HEK293 (cell line): ENCODE data around the gene BUD23.
A peak's percentile ranks its signal among the peaks of the same experiment; 100 is the strongest.

Experiments
- ATF2 ChIP-seq: fragments of 450-650 bp; formaldehyde crosslinking; IDR thresholded peaks from 2 replicates; pipeline ENCODE4 v1.5.1; 2016; ENCODE audit warnings: missing biosample characterization, missing genetic modification characterization, low read depth
- HIC1 ChIP-seq: fragments of 450-650 bp; formaldehyde crosslinking; IDR thresholded peaks from 2 replicates; pipeline ENCODE4 v1.5.1; 2016; ENCODE audit warnings: missing biosample characterization, missing genetic modification characterization
- HOXC10 ChIP-seq: sonication (generic); formaldehyde crosslinking; IDR thresholded peaks from 2 replicates; pipeline ENCODE4 v1.8.1; 2023; ENCODE audit warnings: mild to moderate bottlenecking, missing genetic modification reagents
- KLF1 ChIP-seq: fragments of 450-650 bp; formaldehyde crosslinking; IDR thresholded peaks from 2 replicates; pipeline ENCODE4 v1.5.1; 2016; ENCODE audit warnings: missing biosample characterization, missing genetic modification characterization
- KLF9 ChIP-seq: fragments of 450-650 bp; formaldehyde crosslinking; IDR thresholded peaks from 2 replicates; pipeline ENCODE4 v1.5.1; 2016; ENCODE audit warnings: missing biosample characterization, missing genetic modification characterization, low read depth
- MYNN ChIP-seq: fragments of 450-650 bp; formaldehyde crosslinking; IDR thresholded peaks from 2 replicates; pipeline ENCODE4 v1.5.1; 2016; ENCODE audit warnings: missing biosample characterization, missing genetic modification characterization, borderline replicate concordance
- OVOL3 ChIP-seq: fragments of 450-650 bp; formaldehyde crosslinking; IDR thresholded peaks from 2 replicates; pipeline ENCODE4 v1.5.1; 2016; ENCODE audit warnings: missing biosample characterization, missing genetic modification characterization
- PATZ1 ChIP-seq: fragments of 450-650 bp; formaldehyde crosslinking; IDR thresholded peaks from 2 replicates; pipeline ENCODE4 v1.5.1; 2016; ENCODE audit warnings: missing biosample characterization, missing genetic modification characterization
- RBAK ChIP-seq: fragments of 450-650 bp; formaldehyde crosslinking; IDR thresholded peaks from 2 replicates; pipeline ENCODE4 v1.5.1; 2016; ENCODE audit warnings: missing biosample characterization, missing genetic modification characterization
- SP2 ChIP-seq: fragments of 450-650 bp; formaldehyde crosslinking; IDR thresholded peaks from 2 replicates; pipeline ENCODE4 v1.5.1; 2016; ENCODE audit warnings: missing biosample characterization, missing genetic modification characterization
- TRIM28 ChIP-seq: IDR thresholded peaks from 2 replicates; pipeline ENCODE4 v1.6.1; 2011; ENCODE audit warnings: low read length, control low read depth, borderline replicate concordance
- ZBTB44 ChIP-seq: fragments of 450-650 bp; IDR thresholded peaks from 2 replicates; pipeline ENCODE4 v1.5.1; 2018; ENCODE audit warnings: missing biosample characterization, mild to moderate bottlenecking, missing genetic modification characterization
- ZFHX2 ChIP-seq: fragments of 450-650 bp; formaldehyde crosslinking; conservative IDR thresholded peaks from 2 replicates; pipeline ENCODE4 v1.5.1; 2016; ENCODE audit warnings: missing biosample characterization, missing genetic modification characterization
- ZNF157 ChIP-seq: fragments of 450-650 bp; formaldehyde crosslinking; IDR thresholded peaks from 2 replicates; pipeline ENCODE4 v1.5.1; 2016; ENCODE audit warnings: missing biosample characterization, missing genetic modification characterization
- ZNF202 ChIP-seq: fragments of 450-650 bp; formaldehyde crosslinking; IDR thresholded peaks from 2 replicates; pipeline ENCODE4 v1.5.1; 2016; ENCODE audit warnings: missing biosample characterization, missing genetic modification characterization, borderline replicate concordance
- ZNF239 ChIP-seq: fragments of 450-650 bp; formaldehyde crosslinking; IDR thresholded peaks from 2 replicates; pipeline ENCODE4 v1.5.1; 2016; ENCODE audit warnings: missing biosample characterization, missing genetic modification characterization
- ZNF26 ChIP-seq: fragments of 450-650 bp; formaldehyde crosslinking; IDR thresholded peaks from 2 replicates; pipeline ENCODE4 v1.5.1; 2016; ENCODE audit warnings: missing biosample characterization, missing genetic modification characterization
- ZNF350 ChIP-seq: fragments of 450-650 bp; formaldehyde crosslinking; IDR thresholded peaks from 2 replicates; pipeline ENCODE4 v1.5.0; 2017; ENCODE audit warnings: missing biosample characterization, mild to moderate bottlenecking, missing genetic modification characterization
- ZNF354C ChIP-seq: fragments of 450-650 bp; formaldehyde crosslinking; IDR thresholded peaks from 2 replicates; pipeline ENCODE4 v1.5.1; 2016; ENCODE audit warnings: missing biosample characterization, missing genetic modification characterization, low read depth, borderline replicate concordance
- ZNF362 ChIP-seq: fragments of 450-650 bp; formaldehyde crosslinking; IDR thresholded peaks from 2 replicates; pipeline ENCODE4 v1.5.1; 2016; ENCODE audit warnings: missing biosample characterization, missing genetic modification characterization
- ZNF423 ChIP-seq: fragments of 450-650 bp; formaldehyde crosslinking; IDR thresholded peaks from 2 replicates; pipeline ENCODE4 v1.5.1; 2016; ENCODE audit warnings: missing biosample characterization, missing genetic modification characterization
- ZNF426 ChIP-seq: fragments of 450-650 bp; formaldehyde crosslinking; IDR thresholded peaks from 2 replicates; pipeline ENCODE4 v1.5.1; 2017; ENCODE audit warnings: missing biosample characterization, missing genetic modification characterization, mild to moderate bottlenecking, inconsistent platforms, moderate library complexity
- ZNF488 ChIP-seq: fragments of 450-650 bp; formaldehyde crosslinking; IDR thresholded peaks from 2 replicates; pipeline ENCODE4 v1.5.1; 2016; ENCODE audit warnings: missing biosample characterization, missing genetic modification characterization
- ZNF514 ChIP-seq: fragments of 450-650 bp; formaldehyde crosslinking; IDR thresholded peaks from 2 replicates; pipeline ENCODE4 v1.5.1; 2016; ENCODE audit warnings: missing biosample characterization, missing genetic modification characterization
- ZNF549 ChIP-seq: fragments of 450-650 bp; IDR thresholded peaks from 2 replicates; pipeline ENCODE4 v1.5.1; 2018; ENCODE audit warnings: missing biosample characterization, missing genetic modification characterization, mild to moderate bottlenecking, inconsistent platforms, moderate library complexity
- ZNF670 ChIP-seq: fragments of 450-650 bp; formaldehyde crosslinking; IDR thresholded peaks from 2 replicates; pipeline ENCODE4 v1.5.1; 2016; ENCODE audit warnings: missing biosample characterization, missing genetic modification characterization, low read depth
- ZNF677 ChIP-seq: fragments of 450-650 bp; IDR thresholded peaks from 2 replicates; pipeline ENCODE4 v1.5.0; 2018; ENCODE audit warnings: missing biosample characterization, mild to moderate bottlenecking, missing genetic modification characterization, moderate library complexity
- ZSCAN30 ChIP-seq: fragments of 450-650 bp; IDR thresholded peaks from 2 replicates; pipeline ENCODE4 v1.5.1; 2018; ENCODE audit warnings: missing biosample characterization, mild to moderate bottlenecking, missing genetic modification characterization, moderate library complexity
- ZSCAN5A ChIP-seq: fragments of 450-650 bp; formaldehyde crosslinking; IDR thresholded peaks from 2 replicates; pipeline ENCODE4 v1.5.1; 2016; ENCODE audit warnings: missing biosample characterization, missing genetic modification characterization

The BUD23 gene

GRCh38 chr7:73741600-73741999, 58.2 kb downstream of the BUD23 start (continued):
- TF ChIP-seq PATZ1 (tag by site-specific recombination): peak; percentile 94
- no peak for TF ChIP-seq ZNF239 (tag by site-specific recombination)
- no peak for TF ChIP-seq ZNF488 (tag by site-specific recombination)
- 0 out of 2 replicates have a peak, but pooled peaks have one; percentile 18 for TF ChIP-seq KLF9 (tag by site-specific recombination)
- peak; percentile 57; the same call in 1 of the 2 replicates for TF ChIP-seq ZNF423 (tag by site-specific recombination)
- TF ChIP-seq ZNF202 (tag by site-specific recombination): no peak
- TF ChIP-seq ZSCAN5A: no peak
- TF ChIP-seq ZFHX2 (tag by site-specific recombination): peak; percentile 97
- no peak for TF ChIP-seq ZNF670 (tag by site-specific recombination)
- no peak for TF ChIP-seq ZBTB44 (tag by site-specific recombination)
- TF ChIP-seq ZNF362 (tag by site-specific recombination): no peak
- no peak for TF ChIP-seq ZNF350 (tag by site-specific recombination)
- TF ChIP-seq SP2 (tag by site-specific recombination): no peak
- no peak for TF ChIP-seq ZNF354C (tag by site-specific recombination)
- no peak for TF ChIP-seq ZNF514 (tag by site-specific recombination)
- peak; percentile 19; the same call in 1 of the 2 replicates for TF ChIP-seq ATF2
- TF ChIP-seq OVOL3 (tag by site-specific recombination): no peak
- no peak for TF ChIP-seq RBAK (tag by site-specific recombination)
- no peak for TF ChIP-seq ZNF26
- no peak for TF ChIP-seq HOXC10 (CRISPR knock-in tag)
- no peak for TF ChIP-seq MYNN (tag by site-specific recombination)
- no peak for TF ChIP-seq ZNF426
- no peak for TF ChIP-seq ZNF677 (tag by site-specific recombination)
- no peak for TF ChIP-seq ZSCAN30 (tag by site-specific recombination)
- no peak for TF ChIP-seq TRIM28
- TF ChIP-seq HIC1 (tag by site-specific recombination): no peak; the same call in 1 of the 2 replicates
- peak; percentile 48; the same call in 1 of the 2 replicates for TF ChIP-seq KLF1 (tag by site-specific recombination)
- TF ChIP-seq ZNF549: no peak
- no peak for TF ChIP-seq ZNF157 (tag by site-specific recombination)
